ENCODE measurements around the gene SLC35B2.

GRCh38 chr6:44222486-44223318 is 34.6 kb downstream of the SLC35B2 start:
- TF ChIP-seq CTCF (IDR thresholded peaks at IDR 0.05) (no peak), POLR2A (IDR thresholded peaks at IDR 0.05) (no peak)

Measured in esophagus squamous epithelium (tissue), 4 donors.